Thyroid gland (tissue), 4 donors: Measurements from ENCODE around the gene HS6ST3. TPM values are rescaled to one million over a fixed set of nuclear protein-coding genes. Genes with fewer than 3 reads are reported as not detected.

ENCODE experiments used
- DNase-seq, 2 donors: peaks; one replicate each; pipeline ENCODE4 v3.0.0-alpha.2; 2019
- H3K27ac ChIP-seq, 3 donors: fragments of 200-600 bp; sonication (generic); 1 replicate in 2 of 3; 2 replicates in 1 of 3; pipeline ENCODE4 v1.5.1; 2016 to 2019; ENCODE audit warnings: mild to moderate bottlenecking in 1 of 3, moderate library complexity in 1 of 3
- H3K27me3 ChIP-seq: fragments of 200-600 bp; sonication (generic); one replicate; pipeline ENCODE4 v1.5.1; 2019
- H3K36me3 ChIP-seq, 2 donors: fragments of 200-600 bp; sonication (generic); one replicate each; pipeline ENCODE4 v1.5.1; 2016 to 2019
- H3K4me1 ChIP-seq, 2 donors: fragments of 200-600 bp; sonication (generic); one replicate each; pipeline ENCODE4 v1.5.1; 2017 to 2019
- H3K4me3 ChIP-seq, 3 donors: fragments of 200-600 bp; sonication (generic); replicated peaks in 1 of 3; 1 replicate in 2 of 3; 2 replicates in 1 of 3; pipeline ENCODE4 v1.5.1; 2016; ENCODE audit warnings: mild to moderate bottlenecking in 1 of 3
- H3K9me3 ChIP-seq: fragments of 200-600 bp; sonication (generic); one replicate; pipeline ENCODE4 v1.5.1; 2017
- POLR2A ChIP-seq, 2 donors: fragments of 450-650 bp; IDR thresholded peaks; one replicate each; pipeline ENCODE4 v1.6.1; 2017; ENCODE audit warnings: antibody characterized with exemption in 2 of 2, mild to moderate bottlenecking in 2 of 2, moderate library complexity in 1 of 2
- WGBS, 2 donors: methylation state at CpG; one replicate each; pipeline ENCODE4 v1.1.5; 2017; 5-methylcytosine and 5-hydroxymethylcytosine counted together
- intact Hi-C: fragments of 100-400 bp; cut with DNase I; formaldehyde crosslinking; loops from one replicate; pipeline ENCODE4 v1.15.1; 2023
- total RNA-seq, 4 donors: library from RNA; depleted of rRNA; stranded (reverse); fragments of >200 nt; gene quantifications; one replicate each; pipeline ENCODE4 v1.2.3, GENCODE V29; 2016
- TF ChIP-seq, protein P1 (sequence below), 6 experiments: fragments of 200-600 bp in 3 of 6; fragments of 450-650 bp in 3 of 6; sonication (generic) in 3 of 6; IDR thresholded peaks; one replicate each; pipeline ENCODE4 v1.5.1; 2016 to 2019; ENCODE audit warnings: antibody characterized with exemption in 6 of 6, mild to moderate bottlenecking in 2 of 6, inconsistent platforms in 1 of 6, moderate library complexity in 1 of 6

HS6ST3 gene
- total RNA-seq, 4 donors from 2014 or later: 2.0 to 5.8 (median 5.0) TPM

GRCh38 chr13:96391606-96392005, 301.7 kb downstream of the HS6ST3 start:
- Histone ChIP-seq H3K4me3 (no peak overlapping the region), H3K9me3 (no peaks in the 10 kb centered on the region), H3K27ac (no peak overlapping the region), H3K27me3 (no peaks in the 10 kb centered on the region), H3K4me1 (no peaks in the 10 kb centered on the region), H3K36me3 (no peaks in the 10 kb centered on the region)
- DNase-seq: no peak
- 86 to 90% methylated on average over 6 of the region's 6 CpGs for WGBS, 2 donors
- intact Hi-C loops: no loop called here
- TF ChIP-seq POLR2A (IDR thresholded peaks at IDR 0.05): no peak
- TF ChIP-seq, protein P1, sequence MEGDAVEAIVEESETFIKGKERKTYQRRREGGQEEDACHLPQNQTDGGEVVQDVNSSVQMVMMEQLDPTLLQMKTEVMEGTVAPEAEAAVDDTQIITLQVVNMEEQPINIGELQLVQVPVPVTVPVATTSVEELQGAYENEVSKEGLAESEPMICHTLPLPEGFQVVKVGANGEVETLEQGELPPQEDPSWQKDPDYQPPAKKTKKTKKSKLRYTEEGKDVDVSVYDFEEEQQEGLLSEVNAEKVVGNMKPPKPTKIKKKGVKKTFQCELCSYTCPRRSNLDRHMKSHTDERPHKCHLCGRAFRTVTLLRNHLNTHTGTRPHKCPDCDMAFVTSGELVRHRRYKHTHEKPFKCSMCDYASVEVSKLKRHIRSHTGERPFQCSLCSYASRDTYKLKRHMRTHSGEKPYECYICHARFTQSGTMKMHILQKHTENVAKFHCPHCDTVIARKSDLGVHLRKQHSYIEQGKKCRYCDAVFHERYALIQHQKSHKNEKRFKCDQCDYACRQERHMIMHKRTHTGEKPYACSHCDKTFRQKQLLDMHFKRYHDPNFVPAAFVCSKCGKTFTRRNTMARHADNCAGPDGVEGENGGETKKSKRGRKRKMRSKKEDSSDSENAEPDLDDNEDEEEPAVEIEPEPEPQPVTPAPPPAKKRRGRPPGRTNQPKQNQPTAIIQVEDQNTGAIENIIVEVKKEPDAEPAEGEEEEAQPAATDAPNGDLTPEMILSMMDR (IDR thresholded peaks at IDR 0.05): no peak

DNA sequence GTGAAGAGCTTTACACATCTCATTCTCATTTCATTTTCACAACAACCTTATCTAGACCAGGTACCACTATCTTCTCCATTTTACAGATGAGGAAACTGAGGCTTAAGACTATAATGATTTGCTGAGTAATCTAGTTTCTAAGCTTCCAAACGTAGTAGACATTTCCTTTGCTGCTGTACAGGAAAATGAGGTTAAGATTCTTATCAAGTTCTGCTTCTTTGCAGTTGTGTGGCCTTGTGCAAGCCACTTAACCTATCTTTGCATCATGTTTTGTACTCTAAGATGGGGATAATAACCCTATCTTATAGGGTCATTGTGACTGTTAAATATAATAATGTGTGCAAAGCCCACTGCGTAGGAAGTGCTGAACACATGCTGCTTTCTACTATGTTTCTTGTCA, 307.9 kb downstream of the HS6ST3 start:
- 74 to 81% methylated on average over 2 of the region's 2 CpGs for WGBS, 2 donors
- TF ChIP-seq, protein P1 (IDR thresholded peaks at IDR 0.05): no peak
- TF ChIP-seq POLR2A (IDR thresholded peaks at IDR 0.05): no peak
- no peak overlapping the region for H3K4me3 ChIP-seq
- intact Hi-C loops: no loop called here
- no peak for DNase-seq
- H3K27me3 ChIP-seq: no peaks in the 10 kb centered on the region
- no peaks in the 10 kb centered on the region for H3K9me3 ChIP-seq
- H3K27ac ChIP-seq: no peak overlapping the region
- H3K36me3 ChIP-seq: no peaks in the 10 kb centered on the region
- no peaks in the 10 kb centered on the region for H3K4me1 ChIP-seq

DNA sequence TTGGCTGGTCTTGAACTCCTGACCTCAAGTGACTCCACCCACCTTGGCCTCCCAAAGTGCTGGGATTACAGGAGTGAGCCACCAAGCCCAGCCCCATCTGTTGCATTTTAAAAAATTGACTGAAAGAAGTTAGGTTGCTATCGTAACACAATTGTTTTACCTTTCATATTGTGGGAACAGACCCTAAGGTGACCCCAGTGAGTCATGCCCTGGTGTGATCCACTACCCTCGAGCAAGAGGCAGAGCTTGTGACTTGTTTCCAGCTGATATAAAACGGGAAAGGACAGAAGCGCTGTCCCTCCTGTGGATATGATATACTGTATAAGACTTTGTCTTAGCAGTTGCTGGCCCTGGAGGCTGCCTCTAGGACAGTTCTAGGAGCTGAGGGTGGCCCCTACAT, 308.6 kb downstream of the HS6ST3 start:
- H3K36me3 ChIP-seq: no peaks in the 10 kb centered on the region
- TF ChIP-seq POLR2A (IDR thresholded peaks at IDR 0.05): no peak
- TF ChIP-seq, protein P1 (IDR thresholded peaks at IDR 0.05): no peak
- intact Hi-C loops: no loop called here
- no peaks in the 10 kb centered on the region for H3K27me3 ChIP-seq
- no peak overlapping the region for H3K4me3 ChIP-seq
- no peak overlapping the region for H3K27ac ChIP-seq
- no peaks in the 10 kb centered on the region for H3K4me1 ChIP-seq
- no peaks in the 10 kb centered on the region for H3K9me3 ChIP-seq
- WGBS, 2 donors: 65 to 81% methylated on average over 4 of the region's 4 CpGs
- DNase-seq: no peak

DNA sequence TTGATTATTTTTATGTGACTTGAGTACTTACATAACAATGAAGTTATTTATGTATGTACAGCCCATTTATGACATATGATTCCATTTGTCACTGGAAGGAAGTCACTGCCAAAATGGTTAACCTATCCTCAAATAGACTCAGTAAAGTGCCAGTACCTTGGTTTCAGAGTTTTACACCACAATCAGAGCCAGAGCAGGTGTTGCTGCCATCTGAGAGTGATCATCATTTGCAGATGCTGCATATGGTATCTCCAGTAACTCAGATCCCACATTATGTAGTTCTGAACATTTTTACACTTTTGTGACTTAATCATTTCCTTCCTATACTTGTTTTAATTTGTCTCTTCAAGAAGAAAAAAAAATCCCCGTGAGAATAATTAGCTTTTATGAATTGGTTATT, 313.3 kb downstream of the HS6ST3 start:
- 82 to 87% methylated on average over 1 of the region's 1 CpG for WGBS, 2 donors
- no peaks in the 10 kb centered on the region for H3K36me3 ChIP-seq
- no peak overlapping the region for H3K4me3 ChIP-seq
- H3K27ac ChIP-seq: no peak overlapping the region
- no peaks in the 10 kb centered on the region for H3K27me3 ChIP-seq
- H3K4me1 ChIP-seq: no peaks in the 10 kb centered on the region
- intact Hi-C loops: no loop called here
- DNase-seq: no peak
- no peak for TF ChIP-seq POLR2A (IDR thresholded peaks at IDR 0.05)
- TF ChIP-seq, protein P1 (IDR thresholded peaks at IDR 0.05): no peak
- H3K9me3 ChIP-seq: no peaks in the 10 kb centered on the region

DNA sequence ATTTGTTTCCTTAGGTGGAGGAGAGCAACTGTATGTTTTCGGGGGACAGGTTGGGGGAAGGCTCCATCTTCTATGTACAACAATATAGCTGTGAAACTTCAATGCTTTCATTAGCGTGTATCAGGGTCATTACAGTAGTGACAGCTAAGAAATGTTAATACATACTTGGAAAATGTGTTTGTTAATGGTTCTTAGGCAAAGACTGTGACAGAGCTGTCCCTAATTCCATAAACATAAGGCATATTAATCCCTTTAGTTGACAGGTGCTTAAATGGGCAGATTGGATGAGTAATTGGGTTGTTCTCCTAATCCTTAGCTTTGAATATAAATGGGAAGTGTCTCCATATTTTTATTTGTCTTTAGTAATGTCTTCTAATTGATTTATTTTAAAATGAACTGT, 313.7 kb downstream of the HS6ST3 start:
- no peak overlapping the region for H3K27ac ChIP-seq
- intact Hi-C loops: no loop called here

More for the DNA sequence above, 313.7 kb downstream of the HS6ST3 start:
- Histone ChIP-seq H3K9me3 (no peaks in the 10 kb centered on the region), H3K4me3 (no peak overlapping the region), H3K27me3 (no peaks in the 10 kb centered on the region), H3K36me3 (no peaks in the 10 kb centered on the region), H3K4me1 (no peaks in the 10 kb centered on the region)
- DNase-seq: no peak
- no peak for TF ChIP-seq POLR2A (IDR thresholded peaks at IDR 0.05)
- TF ChIP-seq, protein P1 (IDR thresholded peaks at IDR 0.05): no peak
- WGBS, 2 donors: 85 to 95% methylated on average over 2 of the region's 2 CpGs
